Osteocyte (in vitro differentiated cells): Measurements from ENCODE around the gene SLC35E2B. TPM values are rescaled to one million over a fixed set of nuclear protein-coding genes. Genes with fewer than 3 reads are reported as not detected.

Experiments
- DNase-seq: peaks from one replicate; pipeline ENCODE4 v3.0.0; 2021; ENCODE audit warnings: mixed read lengths; ENCODE audit not compliant: unreplicated experiment; ENCODE audit errors: extremely low spot score
- H3K27ac Mint-ChIP-seq: one replicate; pipeline ENCODE4 v1.8.0; 2021; ENCODE audit warnings: mild to moderate bottlenecking, mixed read lengths; ENCODE audit not compliant: unreplicated experiment
- H3K27me3 Mint-ChIP-seq: one replicate; pipeline ENCODE4 v1.8.0; 2021; ENCODE audit warnings: mixed read lengths; ENCODE audit not compliant: unreplicated experiment
- H3K36me3 Mint-ChIP-seq: one replicate; pipeline ENCODE4 v1.8.0; 2021; ENCODE audit warnings: mixed read lengths; ENCODE audit not compliant: unreplicated experiment
- H3K4me1 Mint-ChIP-seq: one replicate; pipeline ENCODE4 v1.8.0; 2021; ENCODE audit warnings: mixed read lengths; ENCODE audit not compliant: unreplicated experiment
- H3K4me3 Mint-ChIP-seq: one replicate; pipeline ENCODE4 v1.8.0; 2021; ENCODE audit warnings: mild to moderate bottlenecking, moderate library complexity, mixed read lengths; ENCODE audit not compliant: unreplicated experiment
- H3K9me3 Mint-ChIP-seq: one replicate; pipeline ENCODE4 v1.8.0; 2021; ENCODE audit warnings: mixed read lengths; ENCODE audit not compliant: unreplicated experiment
- total RNA-seq: library from RNA; stranded (reverse); gene quantifications from 2 replicates; pipeline ENCODE4 v1.2.1, GENCODE V29; 2021
- TF ChIP-seq, protein P1 (sequence below): fragments of 200-600 bp; sonication (generic); IDR thresholded peaks from 2 replicates; pipeline ENCODE4 v1.5.0; 2021; ENCODE audit warnings: antibody characterized with exemption, mild to moderate bottlenecking, moderate library complexity

The SLC35E2B gene
- total RNA-seq, 1 donor from 2014 or later: 84.9 TPM

DNA sequence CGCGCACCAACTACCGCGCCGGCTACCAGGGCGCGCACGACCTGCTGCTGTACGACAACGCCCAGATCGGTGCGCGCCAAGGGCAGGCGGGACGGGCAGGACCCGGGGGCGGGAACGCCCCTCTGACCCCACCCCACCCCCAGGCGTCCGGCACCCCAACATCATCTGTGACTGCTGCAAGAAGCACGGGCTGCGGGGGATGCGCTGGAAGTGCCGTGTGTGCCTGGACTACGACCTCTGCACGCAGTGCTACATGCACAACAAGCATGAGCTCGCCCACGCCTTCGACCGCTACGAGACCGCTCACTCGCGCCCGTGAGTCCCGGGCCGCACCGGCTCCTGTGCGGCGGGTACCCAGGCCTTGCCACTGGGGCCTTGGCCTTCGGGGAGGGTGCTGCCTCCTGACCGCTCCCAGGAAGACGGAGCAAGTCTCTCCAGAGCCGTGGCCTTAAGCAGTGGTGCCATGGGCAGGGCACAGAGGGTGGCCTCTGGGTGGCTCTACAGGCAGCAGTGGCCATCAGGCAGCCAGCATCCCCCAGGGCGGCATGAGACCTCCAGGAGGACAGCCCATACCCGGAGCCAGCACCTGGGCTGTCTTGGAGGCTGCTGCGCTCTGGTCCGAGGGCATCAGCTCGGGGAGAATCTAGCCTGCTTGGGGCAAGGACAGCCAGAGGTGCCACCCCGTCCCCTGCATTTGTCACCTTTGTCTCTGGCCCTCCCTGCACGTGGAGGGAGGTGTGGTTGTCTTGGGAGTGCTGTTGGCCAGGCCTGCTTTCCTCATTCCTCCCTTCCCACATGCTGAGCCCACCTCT lies 68.8 kb downstream of the SLC35E2B start:
- no peaks in the 10 kb centered on the region for H3K36me3 Mint-ChIP-seq
- H3K27me3 Mint-ChIP-seq: no peaks in the 10 kb centered on the region
- H3K4me1 Mint-ChIP-seq: no peaks in the 10 kb centered on the region
- DNase-seq: no peak
- no peak overlapping the region for H3K27ac Mint-ChIP-seq
- no peak overlapping the region for H3K4me3 Mint-ChIP-seq
- TF ChIP-seq, protein P1, sequence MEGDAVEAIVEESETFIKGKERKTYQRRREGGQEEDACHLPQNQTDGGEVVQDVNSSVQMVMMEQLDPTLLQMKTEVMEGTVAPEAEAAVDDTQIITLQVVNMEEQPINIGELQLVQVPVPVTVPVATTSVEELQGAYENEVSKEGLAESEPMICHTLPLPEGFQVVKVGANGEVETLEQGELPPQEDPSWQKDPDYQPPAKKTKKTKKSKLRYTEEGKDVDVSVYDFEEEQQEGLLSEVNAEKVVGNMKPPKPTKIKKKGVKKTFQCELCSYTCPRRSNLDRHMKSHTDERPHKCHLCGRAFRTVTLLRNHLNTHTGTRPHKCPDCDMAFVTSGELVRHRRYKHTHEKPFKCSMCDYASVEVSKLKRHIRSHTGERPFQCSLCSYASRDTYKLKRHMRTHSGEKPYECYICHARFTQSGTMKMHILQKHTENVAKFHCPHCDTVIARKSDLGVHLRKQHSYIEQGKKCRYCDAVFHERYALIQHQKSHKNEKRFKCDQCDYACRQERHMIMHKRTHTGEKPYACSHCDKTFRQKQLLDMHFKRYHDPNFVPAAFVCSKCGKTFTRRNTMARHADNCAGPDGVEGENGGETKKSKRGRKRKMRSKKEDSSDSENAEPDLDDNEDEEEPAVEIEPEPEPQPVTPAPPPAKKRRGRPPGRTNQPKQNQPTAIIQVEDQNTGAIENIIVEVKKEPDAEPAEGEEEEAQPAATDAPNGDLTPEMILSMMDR: no peak
- no peaks in the 10 kb centered on the region for H3K9me3 Mint-ChIP-seq

DNA sequence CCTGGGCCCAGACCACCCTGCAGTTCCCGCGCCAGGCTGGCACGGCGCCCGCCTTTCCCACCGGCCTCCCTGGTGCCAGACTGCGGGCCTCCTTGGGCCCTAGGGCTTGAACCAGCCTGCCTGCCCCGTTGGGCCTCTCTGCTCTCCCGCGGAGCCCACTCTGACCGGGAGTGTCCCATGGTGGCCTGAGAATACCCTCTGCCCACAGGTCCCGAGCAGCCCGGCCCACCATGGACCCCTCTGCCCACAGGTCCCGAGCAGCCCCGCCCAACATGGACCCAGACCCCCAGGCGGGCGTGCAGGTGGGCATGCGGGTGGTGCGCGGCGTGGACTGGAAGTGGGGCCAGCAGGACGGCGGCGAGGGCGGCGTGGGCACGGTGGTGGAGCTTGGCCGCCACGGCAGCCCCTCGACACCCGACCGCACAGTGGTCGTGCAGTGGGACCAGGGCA lies 69.4 kb downstream of the SLC35E2B start:
- no peaks in the 10 kb centered on the region for H3K4me1 Mint-ChIP-seq
- H3K27ac Mint-ChIP-seq: no peak overlapping the region
- DNase-seq: no peak
- no peaks in the 10 kb centered on the region for H3K9me3 Mint-ChIP-seq
- no peak overlapping the region for H3K4me3 Mint-ChIP-seq
- TF ChIP-seq, protein P1: no peak
- H3K27me3 Mint-ChIP-seq: no peaks in the 10 kb centered on the region
- H3K36me3 Mint-ChIP-seq: no peaks in the 10 kb centered on the region

DNA sequence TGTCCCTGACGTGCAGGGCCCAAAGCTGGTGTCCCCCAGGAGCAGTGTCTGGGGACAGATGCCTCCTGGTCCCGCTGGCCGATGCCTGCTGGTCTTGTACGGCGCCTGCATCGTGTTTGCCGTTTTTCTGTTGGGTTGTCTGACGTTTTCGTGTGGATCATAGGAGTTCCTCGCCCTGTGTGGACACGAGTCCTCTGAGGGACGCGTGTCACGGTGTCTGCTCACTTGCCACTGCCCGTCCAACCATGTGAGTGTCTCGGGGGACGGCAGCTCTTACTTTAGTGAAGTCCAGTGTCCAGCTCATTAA lies 69.9 kb downstream of the SLC35E2B start:
- TF ChIP-seq, protein P1: no peak
- Mint-ChIP-seq H3K4me3 (no peak overlapping the region), H3K9me3 (no peaks in the 10 kb centered on the region), H3K27me3 (no peaks in the 10 kb centered on the region), H3K36me3 (no peaks in the 10 kb centered on the region), H3K4me1 (peaks cover 2% of the 10 kb centered on the region), H3K27ac (no peak overlapping the region)
- DNase-seq: no peak

DNA sequence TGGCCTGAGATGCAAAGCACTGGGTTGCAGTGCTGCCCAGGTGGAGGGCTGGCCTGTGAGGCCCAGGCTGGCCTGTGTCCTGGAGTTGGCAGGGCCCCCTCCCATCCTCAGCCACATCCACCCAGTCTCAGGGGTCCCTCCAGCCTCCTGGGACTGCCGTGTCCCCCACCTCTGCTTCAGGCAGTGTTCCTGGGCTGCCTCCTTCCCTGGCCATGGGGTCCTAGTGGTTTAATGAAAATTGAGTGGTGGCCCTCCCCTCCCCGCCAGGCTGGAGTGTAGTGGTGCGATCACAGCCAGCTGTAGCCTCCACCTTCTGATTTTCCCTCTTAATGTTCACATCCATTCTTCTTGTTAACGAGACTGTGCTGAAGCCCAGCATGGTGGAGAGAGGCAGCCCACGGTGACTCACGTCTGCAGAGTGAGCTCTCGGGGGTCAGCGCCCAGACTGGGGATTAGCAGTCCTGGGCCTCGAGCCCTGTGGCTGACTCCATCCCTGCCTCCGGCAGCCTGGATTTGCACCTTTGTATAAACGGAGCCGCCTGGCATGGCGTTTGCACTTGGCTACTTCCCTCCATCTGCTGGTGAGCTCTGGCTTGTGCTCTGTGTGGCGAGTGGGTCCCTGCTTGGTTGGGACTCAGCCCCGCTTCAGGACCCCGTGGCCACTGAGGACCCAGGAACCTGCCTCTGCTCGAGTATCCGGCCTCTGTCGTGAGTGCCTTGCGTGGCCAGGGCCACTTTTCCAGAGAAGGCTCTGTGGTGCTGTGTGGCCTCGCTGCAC lies 70.4 kb downstream of the SLC35E2B start:
- TF ChIP-seq, protein P1: no peak
- DNase-seq: no peak
- H3K4me3 Mint-ChIP-seq: no peak overlapping the region
- peaks cover 3% of the 10 kb centered on the region for H3K36me3 Mint-ChIP-seq
- no peak overlapping the region for H3K27ac Mint-ChIP-seq
- H3K4me1 Mint-ChIP-seq: peaks cover 7% of the 10 kb centered on the region
- no peaks in the 10 kb centered on the region for H3K9me3 Mint-ChIP-seq
- H3K27me3 Mint-ChIP-seq: no peaks in the 10 kb centered on the region
